Stimulated activated CD8-positive, alpha-beta memory T cell treated with anti-CD3 and anti-CD28 coated beads, Interleukin-15, amount 100 ng/mL, for 4 hours (primary cell): Measurements from ENCODE around the gene TRIP6.
"Not testable (repeated sequence)": the region's sequence is repeated elsewhere in the genome, so short reads cannot be mapped to it uniquely, and the experiment has no call there.

Experiments
- DNase-seq, 2 donors: peaks; one replicate each; pipeline ENCODE4 v3.0.0-alpha.2; 2020; ENCODE audit warnings: low read depth in 2 of 2

TRIP6 gene

GRCh38 chr7:100919335-100919734, 52.1 kb downstream of the TRIP6 start:
- not testable (repeated sequence) for DNase-seq

DNA sequence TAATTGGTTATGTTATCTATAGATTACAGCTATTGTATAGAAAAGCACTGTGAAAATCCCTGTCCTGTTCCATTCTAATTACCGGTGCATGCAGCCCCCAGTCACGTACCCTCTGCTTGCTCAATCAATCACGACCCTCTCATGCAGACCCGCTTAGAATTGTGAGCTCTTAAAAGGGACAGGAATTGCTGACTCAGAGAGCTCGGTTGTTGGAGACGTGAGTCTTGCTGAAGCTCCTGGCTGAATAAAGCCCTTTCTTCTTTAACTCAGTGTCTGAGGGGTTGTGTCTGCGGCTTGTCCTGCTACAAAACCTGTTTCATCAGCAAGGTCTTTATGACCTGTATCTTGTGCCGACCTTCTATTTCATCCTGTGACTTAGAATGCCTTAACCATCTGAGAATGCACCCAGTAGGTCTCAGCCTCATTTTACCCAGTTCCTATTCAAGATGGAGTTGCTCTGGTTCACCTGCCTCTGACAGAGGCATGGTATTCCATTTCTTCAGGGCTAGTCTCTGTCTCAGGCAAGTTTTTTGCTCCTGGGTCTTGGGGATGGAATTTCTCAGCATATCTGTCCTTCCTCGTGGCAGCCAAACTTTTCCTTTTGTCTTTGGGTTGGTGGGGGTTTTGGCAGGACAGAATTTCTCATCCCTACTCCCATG, 52.7 kb downstream of the TRIP6 start:
- DNase-seq: not testable (repeated sequence)

DNA sequence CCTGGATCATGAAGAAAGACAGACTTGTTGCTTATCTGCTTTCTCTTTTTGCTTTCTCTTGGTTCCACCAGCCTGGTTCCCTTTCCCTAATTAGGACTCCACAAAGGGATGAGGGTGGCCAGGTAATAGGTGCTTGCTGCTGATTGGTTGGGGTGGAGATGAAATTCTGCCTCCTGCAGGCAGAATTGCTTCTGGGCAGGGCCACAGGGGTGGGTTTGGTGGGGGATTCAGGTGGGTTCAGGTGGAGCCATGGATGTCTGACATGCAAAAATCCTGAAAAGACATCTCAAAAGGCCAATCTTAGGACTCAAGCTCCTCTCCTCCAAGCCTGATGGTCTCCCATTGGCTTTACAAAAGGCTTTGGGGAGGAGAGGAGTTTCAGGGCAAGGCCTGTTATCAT, 53.9 kb downstream of the TRIP6 start:
- no peak for DNase-seq
